HG03135 (cell line): ENCODE measurements around the gene HCFC1R1.

Source experiments
- ATAC-seq: cut with Tn5 transposase; IDR thresholded peaks from one replicate; pipeline ENCODE4 v1.9.1; 2021; ENCODE audit warnings: mild to moderate bottlenecking, moderate library complexity; ENCODE audit not compliant: unreplicated experiment

HCFC1R1 gene

DNA sequence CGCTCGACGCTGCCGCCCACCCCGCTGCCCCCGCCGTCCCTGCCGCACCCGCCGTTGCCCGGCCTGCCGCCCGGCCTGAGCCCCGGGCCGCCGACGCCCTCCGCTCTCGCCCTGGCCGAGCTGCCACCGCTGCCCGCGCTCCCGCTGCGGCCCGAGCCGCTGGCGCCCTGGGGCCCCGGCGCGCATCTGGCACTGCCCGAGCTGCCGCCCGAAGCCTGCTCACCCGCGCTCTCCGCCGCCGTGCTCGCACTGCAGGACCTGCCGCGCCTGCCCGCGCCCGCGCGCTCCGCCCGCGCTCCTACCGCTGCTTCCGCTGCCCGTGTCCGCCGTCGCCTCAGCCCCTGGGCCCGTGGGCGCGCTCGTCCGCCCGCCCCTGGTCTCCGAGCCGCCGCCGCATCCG lies 19.4 kb downstream of the HCFC1R1 start:
- ATAC-seq = peak; percentile 18

DNA sequence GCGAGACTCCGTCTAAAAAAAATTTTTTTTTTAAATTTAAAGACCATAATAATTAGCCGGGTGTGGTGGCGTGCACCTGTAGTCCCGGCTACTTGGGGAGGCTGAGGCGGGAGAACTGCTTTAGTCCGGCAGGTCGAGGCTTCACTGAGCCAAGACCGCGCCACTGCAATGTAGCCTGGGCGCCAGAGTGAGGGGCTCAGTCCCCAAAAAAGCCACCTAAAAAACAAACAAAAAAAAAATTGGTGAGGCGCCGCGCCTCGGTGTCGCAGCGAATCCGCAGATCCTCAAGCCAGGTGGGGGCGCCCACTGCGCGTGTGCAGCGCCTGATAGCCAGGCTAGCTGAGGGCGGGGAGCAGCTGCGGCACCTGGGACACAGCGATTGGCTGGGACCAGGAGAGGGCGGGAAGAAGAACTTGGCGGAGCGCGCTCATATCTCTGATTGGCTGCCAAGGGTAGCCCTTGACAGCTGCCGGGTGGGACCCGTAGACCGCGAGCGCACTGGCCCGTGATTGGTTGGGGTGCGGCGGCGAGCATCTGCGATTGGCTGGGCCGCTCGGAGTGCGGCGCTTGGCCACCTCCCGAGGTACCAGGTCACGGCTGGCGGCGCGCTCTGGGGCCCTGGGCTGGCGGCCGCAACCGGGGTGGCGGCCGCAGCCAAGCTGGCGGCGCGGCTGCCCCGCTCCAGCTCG lies 20.0 kb downstream of the HCFC1R1 start:
- ATAC-seq = peak; percentile 89

DNA sequence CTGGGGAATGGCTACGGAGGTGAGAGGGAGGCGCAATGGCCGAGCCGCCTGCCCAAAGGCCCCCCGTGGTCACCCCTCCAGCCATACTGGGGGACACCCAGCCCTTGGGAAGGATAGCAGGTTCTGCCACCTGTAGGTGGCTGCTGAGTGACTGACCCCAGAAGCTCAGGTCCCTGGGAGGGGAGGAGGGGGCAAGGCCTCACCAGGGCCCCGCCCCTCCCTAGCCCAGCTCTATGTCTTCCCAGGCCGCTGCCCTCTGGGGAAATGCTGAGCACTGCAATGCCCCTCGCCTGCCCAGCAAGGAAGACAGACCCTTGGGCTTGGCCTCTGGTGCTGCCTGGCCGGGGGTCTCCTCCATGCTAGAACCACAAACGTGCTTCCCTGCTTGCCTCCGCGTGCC lies 22.4 kb downstream of the HCFC1R1 start:
- no peak for ATAC-seq

DNA sequence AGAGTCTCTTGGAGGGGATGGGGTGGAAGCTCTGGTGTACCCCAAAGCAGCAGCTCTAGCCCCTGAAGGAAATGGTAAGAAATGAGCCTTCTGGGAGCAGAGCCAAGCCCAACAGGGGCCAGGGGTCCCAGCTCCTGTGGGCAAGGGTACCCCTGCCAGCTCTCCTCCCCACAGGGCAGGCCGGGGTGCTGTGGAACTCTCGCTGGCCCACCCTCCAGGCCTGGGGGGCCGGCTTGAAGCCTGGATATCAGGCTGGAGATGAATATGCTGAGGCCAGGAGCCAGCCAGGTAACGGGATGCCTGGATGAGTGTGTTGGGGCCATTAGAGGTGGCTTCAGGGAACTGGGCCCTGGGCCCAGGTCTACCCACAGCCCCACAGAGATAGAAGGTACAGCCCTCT lies 23.2 kb downstream of the HCFC1R1 start:
- no peak for ATAC-seq

DNA sequence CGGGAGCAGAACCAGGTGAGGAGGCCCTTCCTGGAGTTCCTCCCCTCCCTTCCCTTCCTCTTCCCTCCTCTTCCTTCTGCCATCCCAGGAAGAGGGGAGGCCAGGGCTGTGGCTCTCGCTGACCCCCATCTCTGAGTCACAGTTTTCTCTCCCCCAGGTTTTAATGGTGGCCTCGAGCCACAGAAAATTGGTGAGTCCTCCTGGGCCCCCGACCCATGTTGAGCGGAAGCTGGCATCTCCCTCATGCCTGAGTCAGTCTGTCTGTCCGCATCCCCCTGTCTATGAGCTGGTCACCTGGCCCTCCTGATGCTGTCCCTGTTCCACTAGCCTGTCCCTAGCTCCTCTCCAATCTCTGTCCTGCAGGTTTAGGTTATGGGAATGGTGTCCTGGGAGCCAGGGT lies 23.8 kb downstream of the HCFC1R1 start:
- ATAC-seq = no peak

DNA sequence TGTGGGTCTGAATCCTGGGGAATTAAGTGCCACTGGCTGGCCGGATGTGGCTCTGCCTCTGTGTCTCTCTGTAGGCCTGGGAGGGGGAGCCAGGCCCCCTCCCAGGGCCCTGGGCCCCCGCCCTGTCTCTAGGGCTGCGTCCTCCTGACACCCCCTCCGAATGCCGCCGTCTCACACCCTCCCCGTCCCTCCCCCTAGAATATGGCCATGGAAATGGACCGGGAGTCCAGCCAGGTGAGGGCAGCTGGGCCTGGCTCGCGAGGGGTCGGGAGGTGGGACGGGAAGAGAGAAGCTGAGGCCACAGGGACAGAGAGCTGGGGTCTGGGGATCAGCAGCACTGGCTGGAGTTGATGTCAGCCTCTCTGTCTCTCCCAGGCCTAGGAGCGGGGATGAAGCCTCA lies 27.4 kb downstream of the HCFC1R1 start:
- ATAC-seq = no peak

DNA sequence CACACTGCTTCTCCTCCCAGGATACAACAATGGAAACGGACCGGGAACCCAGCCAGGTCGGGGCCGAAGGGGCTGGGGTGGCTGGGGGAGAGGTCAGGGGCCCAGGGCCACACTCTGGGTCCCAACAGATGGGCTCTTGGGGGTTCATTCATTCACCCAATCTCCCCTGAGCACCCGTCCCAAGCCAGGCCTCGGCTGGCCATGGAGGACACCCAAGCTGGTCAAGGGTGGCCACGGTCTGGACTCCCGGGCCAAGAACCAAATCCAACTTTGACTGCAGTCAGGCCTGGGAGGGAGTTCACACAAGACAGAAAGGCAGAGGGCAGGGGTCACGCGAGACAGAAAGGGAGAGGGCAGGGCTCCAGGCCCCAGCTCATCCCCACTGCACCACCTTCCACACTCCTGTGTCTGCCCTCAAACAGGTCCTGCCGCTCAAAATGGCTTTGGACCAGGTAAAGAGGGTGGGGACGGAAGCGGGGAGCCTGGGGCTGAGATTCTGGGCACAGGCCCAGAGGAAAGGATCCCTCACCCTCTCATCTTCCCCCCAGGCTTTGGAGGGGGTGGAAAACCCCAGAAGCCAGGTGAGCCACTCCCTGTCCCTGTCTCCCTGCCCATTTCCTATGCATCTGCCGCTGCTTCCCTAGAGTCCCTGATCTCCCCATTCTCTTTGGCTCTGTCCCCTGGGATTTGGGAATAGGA lies 31.2 kb downstream of the HCFC1R1 start:
- ATAC-seq = no peak

DNA sequence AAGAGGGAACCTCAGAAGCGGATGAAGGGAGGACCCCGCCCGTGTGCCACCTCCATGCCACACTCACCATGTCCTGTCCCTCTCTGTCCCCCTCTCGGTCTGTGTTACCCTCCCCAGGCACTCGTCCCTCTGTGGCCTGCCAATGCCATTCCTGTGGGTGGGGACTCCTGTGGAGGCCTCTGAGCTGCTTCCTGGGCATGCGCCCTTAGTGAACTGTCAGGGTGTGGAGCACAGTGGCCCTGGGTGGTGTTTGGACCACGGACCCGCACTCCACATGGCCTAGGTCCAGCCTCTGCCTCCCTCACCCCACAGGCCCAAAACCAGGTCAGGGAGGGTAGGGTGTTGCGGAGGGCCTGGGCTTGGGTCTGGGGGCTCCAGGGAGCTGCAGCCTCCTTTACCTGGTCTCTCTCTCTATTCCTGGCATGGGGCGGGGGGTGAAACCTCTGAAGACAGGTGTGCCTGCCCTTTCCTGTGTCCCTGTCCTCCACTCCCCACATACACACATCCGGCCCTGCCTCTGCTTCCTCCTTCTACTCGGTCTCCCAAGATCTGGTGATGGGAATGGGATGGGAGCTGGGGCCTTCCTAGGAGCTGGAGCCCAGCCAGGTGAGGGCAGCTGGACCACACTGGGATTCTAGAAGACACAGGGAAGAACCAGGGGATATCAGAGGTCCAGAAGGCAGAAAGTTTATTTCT lies 32.0 kb downstream of the HCFC1R1 start:
- ATAC-seq = no peak

DNA sequence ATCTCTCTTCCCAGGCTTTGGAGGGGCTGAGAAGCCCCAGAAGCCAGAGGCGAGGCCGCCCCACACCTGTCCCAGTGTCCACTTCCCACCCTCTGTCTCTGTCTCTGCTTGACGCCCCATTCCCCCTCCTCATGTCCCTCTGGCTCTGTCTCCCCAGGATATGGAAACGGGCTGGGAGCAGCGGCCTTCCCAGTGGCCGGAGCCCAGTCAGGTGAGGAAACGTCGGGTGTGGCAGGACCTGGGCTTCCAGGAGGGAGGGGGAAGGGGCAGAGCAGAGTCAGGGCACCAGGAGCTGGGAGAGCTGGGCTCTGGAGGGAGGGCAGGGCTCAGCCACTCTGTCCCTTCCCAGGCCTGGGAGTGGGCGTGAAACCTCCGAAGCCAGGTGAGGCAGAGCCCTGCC lies 32.9 kb downstream of the HCFC1R1 start:
- no peak for ATAC-seq

DNA sequence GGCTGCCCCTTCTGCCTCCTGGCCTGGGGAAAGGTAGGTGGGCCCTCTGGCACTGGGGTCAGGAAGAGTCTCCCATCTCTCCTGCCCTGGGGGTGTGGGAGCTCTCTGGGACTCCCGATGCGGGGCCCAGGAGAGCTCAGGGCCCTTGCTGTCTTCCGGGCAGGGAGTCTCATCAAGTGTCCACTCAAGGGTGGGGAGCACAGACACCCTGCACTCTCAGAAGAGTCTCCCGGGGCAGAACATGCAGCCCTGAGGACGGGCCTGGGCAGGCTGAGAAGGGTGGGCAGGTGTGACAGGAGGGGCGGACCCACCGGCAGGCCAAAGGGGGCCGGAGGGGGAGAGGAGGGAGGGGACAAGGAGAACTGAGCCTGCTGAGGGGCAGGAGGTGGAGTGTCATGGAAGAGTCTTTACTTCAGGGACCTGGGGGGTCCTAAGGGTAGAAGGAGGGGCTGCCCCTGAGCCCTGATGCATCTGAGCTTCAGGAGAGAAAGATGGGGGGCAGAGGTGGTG lies 35.1 kb downstream of the HCFC1R1 start:
- no peak for ATAC-seq

DNA sequence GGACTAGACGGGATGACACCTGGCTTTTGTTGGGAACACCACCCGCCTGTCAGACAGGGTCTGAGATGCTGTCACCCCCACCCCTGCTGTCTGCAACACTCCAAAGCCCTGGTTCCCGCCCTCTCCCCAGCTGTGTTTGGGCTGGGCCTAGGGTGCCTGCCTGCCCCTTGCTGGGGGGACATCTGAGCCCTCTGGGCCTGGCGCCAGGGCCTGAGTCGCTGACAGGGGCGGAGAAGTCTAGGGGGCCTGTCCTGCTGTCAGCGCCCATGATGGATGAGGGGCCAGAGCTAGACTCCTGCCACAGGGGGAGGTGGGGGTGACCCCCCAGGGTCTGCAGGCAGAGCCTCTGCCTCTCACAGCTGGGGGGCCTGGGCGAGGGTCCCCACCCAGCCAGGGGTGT lies 35.9 kb downstream of the HCFC1R1 start:
- no peak for ATAC-seq

DNA sequence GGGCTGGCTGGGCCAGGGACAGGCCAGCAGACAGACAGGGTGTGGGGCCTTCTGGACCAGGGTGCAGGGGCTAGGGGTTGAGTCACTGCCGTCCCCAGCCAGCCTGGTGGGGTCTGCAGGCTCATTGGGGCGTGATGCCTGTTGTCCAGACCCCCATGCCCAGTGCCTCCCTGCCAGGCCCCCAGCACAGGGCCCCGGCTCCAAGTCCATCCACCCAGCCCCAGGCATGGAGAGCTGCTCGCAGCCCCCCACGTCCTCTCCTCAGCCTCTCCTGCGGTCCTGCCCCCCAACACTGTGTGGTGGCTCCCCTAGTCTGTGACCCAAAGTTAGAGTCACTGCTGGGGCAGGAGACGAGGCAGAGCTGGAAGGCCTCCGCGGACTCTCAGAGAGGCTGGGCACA lies 36.5 kb downstream of the HCFC1R1 start:
- ATAC-seq = no peak

DNA sequence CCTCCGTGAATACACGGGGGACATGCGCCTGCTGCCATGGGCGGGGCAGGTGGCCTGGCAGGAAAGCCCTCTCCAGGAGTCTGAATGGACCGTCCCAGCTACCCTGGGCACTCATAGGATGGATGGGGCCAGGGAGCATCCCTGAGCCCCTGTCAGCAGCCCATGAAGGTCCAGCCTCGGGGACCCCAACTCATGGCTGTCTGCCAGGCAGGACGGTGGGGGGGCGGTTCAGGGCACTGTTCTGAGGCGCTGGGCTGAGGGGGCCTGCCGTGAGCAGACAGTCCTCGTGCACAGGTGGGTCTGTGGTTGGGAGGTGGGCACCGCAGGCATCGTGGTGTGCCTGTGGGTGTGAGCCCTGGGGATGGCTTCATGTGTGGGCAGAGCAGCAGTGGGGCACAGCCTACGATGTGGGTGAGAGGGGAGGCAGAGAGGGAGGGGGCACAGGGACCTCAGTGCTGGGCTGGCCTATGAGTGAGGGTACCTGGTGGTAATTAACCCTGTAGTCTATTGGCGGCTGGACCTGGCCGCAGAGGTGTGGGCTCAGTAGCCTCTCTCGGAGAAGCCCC lies 37.0 kb downstream of the HCFC1R1 start:
- no peak for ATAC-seq

DNA sequence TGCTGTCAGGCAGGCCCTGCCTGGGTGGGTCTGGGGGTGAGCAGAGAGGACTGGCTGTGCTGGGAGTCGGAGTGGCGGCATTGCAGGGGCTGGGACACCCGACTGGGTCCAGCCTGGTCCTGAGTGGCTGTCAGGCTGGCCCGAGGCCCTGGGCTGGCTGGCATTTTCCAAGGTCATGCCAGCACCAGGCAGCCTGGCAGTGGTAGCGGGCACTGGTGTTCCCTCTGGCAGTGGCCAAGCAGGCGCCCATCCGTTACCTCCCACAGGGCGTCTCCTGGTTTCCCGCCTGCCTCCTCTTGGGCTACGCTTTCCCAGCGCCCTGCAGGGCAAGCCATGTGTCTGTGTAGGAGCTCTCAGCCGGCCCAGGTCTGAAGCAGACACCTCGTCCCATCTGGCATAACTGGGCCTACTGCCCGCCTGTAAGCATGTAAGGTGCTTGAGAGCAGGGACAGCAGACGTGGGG lies 37.8 kb downstream of the HCFC1R1 start:
- ATAC-seq = no peak

DNA sequence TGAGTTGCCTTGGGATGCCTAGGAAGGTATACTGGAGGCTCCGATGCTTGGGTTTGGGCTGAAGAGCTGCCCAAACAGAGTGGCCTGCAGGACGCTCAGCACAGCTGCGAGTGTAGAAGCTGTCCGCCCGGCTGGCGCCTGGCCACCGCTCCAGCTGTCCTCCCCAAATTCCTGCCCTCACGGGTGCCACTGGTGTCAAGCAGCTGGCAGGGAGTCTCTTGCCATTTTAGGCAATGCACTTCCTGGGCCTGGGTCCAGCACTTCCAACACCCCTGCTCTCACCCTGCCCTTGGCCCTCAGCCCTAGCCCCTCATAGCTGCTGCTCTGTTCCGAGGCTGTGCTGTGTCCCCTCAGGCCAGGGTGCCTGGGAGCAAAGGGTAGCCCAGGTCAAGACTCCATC lies 38.3 kb downstream of the HCFC1R1 start:
- ATAC-seq = no peak

DNA sequence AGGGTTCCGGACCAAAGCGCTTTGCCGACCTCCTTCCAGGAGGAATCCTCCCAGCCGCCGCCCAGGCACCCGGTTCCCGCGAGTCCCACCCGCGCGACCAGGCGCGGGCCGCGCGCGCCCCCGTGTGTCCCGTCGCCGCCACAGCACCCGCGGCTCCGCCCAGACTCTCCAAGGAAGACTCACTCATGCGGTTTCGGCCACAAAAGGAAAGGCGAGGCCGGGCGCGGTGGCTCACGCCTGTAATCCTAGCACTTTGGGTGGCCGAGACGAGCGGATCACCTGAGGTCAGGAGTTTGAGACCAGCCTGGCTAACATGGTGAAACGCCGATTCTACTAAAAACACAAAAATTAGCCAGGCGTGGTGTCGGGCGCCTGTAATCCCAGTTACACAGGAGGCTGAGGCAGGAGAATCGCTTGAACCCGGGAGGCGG lies 40.0 kb downstream of the HCFC1R1 start:
- ATAC-seq = no peak

DNA sequence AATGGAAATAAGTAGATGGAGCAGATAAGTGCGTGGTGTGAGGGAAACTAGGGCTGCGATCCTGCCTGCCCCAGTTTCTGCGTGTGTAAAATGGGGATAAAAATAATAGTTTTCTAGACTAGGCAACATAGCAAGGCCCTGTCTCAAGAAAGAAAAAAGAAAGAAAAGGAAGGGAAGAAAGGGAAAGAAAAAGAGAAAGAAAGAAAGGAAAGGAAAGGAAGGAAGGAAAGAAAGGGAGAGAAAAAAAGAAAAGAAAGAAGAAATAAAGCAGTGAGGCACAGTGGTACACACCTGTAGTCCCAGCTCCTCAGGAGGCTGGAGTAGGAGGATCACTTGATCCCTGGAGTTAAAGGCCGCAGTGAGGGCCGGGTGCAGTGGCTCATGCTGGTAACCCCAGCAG lies 41.3 kb downstream of the HCFC1R1 start:
- no peak for ATAC-seq

DNA sequence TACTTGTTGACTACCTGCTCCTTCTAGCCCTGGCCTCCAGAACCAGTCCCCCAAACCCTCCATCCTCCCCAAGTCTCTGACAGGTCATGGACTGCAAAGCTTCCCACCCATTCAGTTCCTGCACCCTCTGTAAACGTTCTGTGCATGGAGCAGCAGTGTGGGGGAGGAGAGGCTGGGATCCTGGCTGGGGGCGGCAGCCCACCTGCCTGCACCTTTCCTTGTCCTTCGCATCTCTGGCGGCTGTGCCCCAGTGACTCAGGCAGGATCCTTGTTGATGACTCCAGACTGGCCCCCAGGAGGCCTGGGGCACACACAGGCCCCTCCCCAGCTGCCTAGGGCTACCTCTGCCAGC lies 41.9 kb downstream of the HCFC1R1 start:
- ATAC-seq = no peak

DNA sequence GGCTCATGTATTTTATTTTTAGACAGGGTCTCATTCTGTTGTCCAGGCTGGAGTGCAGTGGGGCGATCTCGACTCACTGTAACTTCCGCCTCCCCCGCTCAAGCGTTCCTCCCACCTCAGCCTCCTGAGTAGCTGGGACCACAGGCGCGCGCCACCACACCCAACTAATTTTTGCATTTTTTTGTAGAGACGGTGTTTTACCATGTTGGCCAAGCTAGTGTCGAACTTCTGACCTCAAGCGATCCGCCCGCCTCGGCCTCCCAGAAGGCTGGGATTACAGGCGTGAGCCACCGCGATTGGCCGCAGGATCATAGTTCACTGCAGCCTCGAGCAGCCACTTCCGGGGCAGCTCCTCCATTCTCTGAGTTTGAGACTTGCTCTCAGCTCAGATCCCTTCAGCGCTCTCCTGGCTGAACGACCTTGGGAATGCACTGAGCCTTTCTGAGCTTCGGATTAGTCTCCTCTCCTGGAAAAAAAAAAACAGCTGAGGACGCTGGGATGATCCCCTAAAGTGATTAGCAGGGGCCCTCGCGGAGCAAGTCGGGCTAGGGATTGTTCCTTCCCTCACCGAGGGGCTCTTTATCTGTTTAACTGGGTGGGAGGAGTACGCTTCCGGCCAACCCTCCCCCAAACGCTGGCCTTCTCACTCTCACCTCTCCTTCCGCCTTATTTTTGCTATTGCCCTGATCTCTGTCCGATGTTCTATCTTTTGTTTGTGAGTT lies 42.4 kb downstream of the HCFC1R1 start:
- no peak for ATAC-seq

DNA sequence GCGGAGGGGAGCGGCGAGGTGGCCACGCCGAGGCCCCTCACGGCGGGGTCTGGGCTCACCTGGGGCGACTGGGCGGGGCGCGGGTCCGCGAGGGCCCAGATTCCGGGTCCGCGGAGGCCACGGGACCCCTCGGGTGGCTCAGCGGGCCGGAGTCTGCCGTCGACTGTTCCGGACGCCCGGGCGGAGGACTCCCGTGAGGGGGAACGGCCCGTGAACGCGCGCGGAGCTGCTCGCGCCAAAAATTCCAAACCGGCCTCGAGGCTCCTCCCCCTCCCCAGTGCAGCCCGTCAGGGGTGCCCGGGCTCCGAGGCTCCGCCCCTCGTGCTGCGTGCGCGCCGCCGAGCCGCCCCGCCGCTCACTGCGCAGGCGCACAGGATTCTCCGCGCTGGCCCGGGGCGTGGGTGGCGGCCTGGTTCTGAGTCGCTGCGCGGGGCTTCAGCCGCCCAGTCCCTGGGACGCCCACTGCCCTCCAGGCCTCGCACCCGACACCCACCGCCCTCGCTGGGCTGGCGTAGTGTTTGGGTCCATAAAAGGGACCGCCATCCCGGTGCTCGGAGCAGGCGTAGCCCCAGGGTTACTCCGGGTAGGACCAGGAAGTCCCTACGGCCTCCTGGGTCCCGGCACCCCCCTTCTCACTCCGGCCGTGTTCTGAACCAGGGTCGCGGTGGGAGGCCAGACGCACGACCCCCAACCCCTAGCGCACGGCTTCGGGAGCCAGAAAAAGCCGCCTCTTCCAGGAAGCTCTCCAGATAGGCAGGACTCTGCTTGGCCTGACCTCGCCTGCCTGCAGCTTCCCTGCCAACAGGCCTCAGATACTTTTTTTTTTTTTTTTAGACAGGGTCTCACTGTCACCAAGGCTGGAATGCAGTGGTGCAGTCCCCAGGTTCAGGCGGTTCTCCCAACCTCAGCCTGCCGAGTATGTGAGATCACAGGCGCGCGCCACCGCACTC lies 43.2 kb downstream of the HCFC1R1 start, which contains the start of gene PKMYT1:
TSS of gene PKMYT1 (minus strand) at position 220 of the 950 bp plus-strand sequence. CDS start 789 bp downstream, outside the sequence.
- ATAC-seq = peak; percentile 63
